Hypothalamus (tissue), 51 donors: Measurements from ENCODE around the gene ST6GALNAC3.

Experiments used
- DNase-seq, 51 donors: peaks; one replicate each; lab custom pipeline; 2025; lab: John Stamatoyannopoulos, UW

The ST6GALNAC3 gene

DNA sequence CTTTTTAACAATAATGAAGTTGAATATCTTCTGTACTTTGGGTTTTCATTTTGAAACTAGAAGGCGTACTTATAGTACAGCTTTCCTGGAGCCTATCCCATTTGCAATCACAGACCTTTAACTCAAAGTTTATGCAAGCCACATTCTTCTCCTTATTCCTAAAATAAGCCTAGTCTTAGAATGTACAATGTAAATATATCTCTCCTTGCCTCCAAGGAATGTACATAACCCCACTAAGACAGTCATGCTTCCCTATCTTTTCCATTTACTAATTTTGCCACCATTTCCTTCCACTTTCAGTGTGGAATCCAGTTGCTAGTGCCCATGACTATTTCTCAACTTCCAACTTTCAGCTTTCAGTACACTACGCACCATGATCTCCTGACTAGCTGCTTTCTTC, 327.6 kb downstream of the ST6GALNAC3 start:
- DNase-seq: no peak

DNA sequence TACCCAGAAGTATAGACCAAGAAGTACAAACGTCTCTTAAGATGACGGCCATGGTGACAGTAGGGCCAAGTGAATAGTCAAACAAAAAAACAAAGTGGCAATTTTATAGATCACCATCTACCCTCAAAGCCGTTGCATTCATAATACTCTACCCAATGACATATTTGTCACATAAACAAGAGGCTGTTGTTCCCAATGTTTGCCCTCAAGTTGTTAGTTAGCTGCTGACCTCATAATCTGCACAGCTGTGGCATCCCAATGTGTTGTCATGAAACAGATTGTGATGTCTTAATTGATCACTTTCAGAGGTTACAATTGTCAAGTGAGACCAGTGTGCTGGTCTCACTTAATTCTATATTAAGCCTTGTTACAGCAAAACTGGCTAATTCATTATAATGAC, 333.8 kb downstream of the ST6GALNAC3 start:
- DNase-seq: peak in 2 of 51 donors; percentile 12 to 21

DNA sequence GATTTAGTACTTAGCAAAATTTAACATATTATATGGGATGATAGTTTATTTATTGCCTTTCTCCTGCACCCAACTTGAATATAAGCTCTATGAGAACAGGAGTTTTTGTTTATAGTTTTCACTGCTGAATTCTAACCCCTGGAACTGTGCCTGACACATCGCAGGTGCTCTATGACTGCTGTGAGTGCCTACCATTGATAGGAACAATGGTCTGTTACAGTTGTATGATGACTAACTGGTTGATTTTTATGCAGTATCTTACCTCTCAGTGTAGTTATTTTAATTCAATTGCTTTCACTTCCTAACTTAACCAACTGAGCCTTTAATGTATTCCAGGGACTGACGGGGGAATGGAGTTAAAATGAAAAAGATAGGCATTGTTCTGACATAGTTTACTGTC, 336.0 kb downstream of the ST6GALNAC3 start:
- no peak for DNase-seq

DNA sequence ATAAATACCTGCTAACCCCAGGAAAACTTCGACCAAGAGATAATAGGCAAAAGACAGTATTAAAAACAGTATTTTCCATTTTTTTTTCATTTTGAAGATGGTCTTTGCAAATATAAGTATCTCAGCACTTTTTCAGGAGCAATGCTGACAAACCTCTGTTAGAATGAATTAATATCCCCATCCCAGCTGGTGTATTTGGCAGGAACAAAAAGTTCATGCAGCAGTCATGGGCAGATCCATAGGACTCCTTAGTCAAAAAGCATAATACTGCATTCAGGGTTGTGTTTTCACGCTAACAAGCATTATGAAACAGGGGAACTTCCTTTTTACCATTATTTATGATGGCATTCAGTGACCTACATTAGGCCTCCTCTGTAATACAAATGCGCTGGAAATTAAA, 344.0 kb downstream of the ST6GALNAC3 start:
- DNase-seq: no peak

DNA sequence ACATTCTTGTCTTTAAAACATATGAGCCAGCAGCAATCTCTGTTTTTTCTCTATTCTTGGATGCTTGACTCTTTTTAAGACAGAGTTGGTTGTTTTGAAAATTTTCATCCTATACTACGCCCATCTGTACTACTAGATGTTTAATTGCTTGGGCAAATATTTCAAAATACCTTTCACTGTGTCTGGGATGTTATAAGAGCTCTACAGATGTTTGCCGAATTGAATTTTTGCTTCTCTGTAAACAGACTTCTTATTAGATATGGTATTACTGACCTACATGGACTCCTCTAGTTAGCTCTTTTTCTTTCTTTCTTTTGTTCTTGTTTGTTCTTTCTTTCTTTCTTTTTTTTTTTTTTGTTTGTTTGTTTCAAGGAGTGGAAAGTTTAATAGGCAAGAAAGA, 345.1 kb downstream of the ST6GALNAC3 start:
- DNase-seq: no peak

DNA sequence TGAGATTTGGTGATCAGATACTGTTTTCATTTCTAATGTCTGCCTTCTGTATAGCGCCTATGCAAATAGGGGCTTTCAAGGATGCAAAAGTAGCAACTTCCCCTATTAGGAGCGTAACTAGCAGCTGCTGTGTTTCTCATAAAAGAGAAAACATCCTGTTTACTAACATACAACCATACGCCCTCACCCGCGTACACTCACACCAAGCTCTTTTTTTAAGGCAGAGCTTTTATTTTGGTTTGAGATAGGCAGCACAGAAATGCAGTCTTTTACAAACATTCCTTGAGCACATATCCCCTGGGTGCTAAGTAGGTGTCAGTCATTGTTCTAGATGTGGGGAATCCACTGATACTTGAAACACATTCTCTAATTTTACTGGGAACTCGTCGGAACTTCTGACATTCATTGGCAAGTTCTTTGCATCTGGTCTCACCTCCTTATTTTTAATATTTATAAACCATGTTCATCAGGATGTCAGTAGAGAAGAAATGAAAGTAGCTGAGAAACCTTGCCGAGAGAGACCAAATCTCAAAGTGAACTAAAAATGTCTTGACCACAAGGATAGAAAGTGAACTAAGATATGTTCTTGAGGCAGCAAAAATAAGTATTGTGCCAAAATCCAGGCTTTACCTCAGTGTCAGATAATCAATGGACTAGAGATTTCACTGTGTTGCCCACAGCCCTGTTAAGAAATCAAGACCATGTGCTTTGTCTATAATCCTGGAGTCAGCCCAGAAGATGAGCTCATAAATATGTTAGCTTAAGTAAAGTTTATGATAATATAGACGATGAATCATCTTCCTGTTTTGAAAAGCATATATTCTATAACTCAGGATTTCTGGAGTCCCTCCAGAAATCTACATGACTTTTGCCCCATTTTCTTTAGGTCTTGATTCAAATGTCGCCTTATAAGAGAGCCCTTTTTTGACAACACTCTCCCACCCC, 350.9 kb downstream of the ST6GALNAC3 start:
- no peak for DNase-seq

DNA sequence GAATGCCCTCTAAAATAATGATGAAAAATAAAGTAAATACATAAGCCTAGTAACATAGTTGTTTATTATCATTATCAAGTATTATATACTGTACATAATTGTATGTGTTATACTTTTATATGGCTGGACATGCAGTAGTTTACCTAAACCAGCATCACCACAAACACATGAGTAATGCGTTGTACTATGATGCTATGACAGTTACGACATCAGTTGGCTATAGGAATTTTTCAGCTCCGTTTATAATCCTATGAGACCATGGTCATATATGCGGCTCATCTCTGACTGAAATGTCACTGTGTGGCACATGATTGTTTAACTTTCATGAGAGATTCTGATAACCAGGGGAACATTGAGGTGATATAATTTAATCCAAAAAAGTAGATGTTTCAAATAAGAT, 352.1 kb downstream of the ST6GALNAC3 start:
- DNase-seq: no peak

DNA sequence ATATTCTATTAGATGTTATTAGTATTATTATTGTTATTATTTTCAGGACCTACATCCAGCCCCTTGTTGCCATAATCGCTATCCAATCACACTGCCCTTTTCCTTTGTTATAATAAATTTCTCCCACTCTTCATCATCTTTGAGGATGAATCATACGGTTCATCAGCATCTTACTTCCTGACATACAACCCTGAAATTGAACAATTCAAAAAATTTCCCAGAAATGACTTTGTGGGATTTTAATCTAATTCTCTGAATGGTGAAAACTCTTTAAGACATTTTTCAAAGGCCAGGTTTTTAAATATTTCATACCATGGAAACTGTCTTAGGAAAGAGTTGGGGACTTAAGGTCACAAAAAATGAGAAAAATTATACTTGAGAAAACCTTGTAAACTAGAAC, 353.5 kb downstream of the ST6GALNAC3 start:
- DNase-seq: no peak

DNA sequence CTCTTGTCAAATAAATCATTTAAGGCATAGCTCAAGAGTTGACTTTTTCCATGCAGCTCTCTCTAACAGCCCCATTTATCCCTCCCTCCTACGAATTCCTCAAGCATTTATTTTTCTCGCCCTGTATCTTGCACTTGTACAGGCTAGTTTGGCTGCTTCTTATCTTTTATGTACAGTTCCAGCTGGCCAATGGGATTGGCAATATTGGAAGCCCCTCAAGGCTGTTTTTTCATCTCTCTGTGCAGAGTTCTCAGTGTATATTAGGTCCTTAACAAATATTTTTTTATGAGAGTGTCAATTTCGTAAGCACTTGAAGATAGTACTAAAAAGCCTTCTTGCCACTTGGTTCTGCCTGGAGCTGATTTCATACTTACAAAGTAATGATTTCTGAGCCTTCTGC, 356.0 kb downstream of the ST6GALNAC3 start:
- DNase-seq: no peak

DNA sequence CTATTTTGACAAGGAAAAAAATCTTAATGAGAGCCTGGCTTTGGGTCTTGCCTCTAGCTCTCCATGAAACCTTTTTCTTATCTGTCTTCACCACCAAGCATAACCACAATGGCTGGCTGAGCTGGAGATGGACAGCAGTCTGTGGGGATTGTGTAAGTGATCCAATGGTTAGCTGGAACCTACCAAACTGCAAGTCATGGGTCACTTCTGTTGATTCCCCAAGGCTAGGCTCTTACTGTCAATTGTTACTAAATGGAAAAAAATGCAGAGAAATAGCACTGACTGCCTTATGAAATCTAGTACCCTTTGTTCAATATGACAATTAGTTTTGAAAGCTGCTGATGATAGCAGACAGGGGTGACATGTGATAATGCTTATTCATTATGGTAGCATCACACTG, 359.0 kb downstream of the ST6GALNAC3 start:
- no peak for DNase-seq

DNA sequence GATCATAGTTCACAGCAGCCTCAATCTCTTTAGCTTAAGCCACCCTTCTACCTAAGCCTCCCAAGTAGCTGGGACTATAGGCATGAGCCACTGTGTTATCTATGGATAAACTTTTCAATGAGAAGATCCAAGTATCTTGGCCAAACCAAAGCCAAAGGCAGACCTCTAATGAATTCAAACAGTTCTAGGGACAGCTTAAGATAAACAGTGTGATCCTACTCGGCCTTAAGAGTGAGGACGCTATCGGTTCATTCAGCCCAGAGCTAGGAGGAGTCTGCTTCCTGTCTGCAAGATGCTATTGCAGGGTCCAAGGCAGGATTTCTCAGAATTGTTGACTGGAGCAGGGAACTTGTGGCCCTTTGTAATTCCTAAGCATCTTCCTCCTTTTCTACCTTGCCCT, 368.7 kb downstream of the ST6GALNAC3 start:
- DNase-seq: no peak

DNA sequence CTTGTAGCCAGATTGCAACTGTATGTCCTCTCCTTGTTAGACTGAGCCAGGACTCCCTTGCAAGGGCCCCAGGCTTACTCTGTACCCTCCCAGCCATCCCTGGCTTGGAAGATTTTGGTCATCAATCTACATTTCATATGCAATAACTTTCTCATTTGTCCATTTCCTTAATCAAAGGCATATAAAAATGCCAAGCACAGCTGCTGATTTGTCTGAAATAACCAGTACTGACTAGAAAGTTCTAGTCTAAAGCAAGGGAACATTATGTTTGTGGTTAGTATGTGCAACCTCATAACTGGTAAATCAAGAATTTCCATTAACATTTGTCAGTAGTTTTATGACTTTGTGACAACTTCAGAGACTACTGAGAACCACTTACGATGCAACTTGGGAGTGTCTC, 370.2 kb downstream of the ST6GALNAC3 start:
- DNase-seq: no peak

DNA sequence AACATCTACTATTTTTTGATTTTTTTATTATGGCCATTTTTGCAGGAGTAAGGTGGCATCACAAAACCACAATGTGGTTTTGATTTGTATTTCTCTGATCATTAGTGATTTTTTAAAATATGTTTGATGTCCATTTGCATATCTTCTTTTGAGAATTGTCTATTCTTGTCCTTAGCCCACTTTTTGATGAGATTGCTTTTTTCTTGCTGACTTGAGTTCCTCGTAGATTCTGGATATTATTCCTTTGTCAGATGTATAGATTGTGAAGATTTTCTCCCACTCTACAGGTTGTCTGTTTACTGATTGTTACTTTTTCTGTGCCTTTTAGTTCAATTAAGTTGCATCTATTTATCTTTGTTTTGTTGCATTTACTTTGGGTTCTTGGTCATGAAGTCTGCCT, 375.7 kb downstream of the ST6GALNAC3 start:
- no peak for DNase-seq

DNA sequence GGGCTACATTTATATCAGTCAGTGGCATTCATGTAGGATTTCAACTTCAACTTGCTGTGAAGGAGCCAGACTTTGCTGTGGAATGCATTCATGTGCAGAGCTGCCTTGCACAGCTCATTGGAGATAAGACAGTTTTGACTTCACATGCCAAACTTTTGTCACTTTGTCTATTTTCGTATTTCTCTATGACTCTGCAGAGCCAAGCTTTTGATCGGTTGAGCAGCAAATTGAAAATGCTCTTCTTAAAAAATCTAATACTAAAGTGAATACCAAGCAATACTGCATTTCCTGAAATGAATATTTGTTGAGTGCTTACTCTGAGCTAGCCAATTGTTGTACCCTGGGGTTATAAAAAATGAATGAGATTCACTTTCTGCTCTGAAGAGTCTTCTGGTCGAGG, 388.7 kb downstream of the ST6GALNAC3 start:
- DNase-seq: no peak

DNA sequence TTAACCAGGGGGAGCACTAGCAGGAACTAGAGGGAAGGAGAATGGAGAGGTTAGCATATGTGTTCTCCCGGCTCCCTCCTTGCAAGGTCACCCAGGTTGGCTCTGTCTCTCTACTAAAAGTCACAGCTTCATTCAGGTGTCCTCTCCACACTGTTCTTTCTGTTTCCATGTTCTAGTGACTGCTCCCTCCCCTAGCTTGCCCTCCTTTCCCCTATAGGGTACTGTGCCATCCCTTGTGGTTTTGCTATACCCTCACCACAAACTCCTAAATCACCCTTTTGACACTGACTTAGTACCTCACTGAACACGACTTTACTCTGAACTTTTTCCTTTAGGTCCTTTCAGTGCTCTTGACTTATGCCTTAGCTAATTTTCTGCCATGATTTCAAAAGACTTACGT, 389.3 kb downstream of the ST6GALNAC3 start:
- DNase-seq: no peak

DNA sequence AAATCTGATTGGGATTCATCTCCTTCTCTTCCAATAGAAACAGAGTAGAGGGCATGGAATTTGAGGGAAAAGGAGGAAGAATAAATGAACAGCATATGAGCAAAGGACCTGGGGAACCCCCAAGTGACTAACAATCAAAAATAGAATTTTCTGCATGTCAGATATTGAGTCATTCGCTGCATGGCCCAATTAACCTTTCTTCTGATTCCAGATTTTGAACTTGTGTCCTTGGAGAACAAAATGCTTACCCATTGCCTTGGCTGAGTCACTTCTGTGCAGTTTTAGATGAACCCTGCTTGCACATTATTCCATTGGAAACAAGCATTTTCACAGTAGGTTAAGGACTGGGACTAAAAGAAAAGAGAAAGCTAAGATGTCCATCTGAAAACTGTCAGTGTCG, 390.5 kb downstream of the ST6GALNAC3 start:
- DNase-seq: no peak

DNA sequence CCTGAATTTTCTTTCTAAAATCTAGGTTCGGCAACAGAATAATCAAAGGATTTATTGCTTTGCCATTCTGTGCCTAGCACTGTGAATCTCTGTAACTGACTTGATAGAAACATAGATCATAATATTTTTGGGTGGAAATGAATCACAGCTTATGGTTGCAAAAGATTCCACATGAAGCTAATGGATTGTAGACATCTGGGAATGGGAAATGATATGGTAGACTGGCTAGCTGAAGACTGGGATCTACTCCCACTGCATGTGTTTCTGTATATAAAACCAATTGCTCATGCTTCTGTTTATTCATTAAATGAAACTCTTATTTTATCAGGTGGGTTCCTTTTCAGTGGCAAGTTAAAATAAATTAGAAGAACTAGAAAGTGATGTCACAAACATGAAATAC, 395.6 kb downstream of the ST6GALNAC3 start:
- DNase-seq: no peak

DNA sequence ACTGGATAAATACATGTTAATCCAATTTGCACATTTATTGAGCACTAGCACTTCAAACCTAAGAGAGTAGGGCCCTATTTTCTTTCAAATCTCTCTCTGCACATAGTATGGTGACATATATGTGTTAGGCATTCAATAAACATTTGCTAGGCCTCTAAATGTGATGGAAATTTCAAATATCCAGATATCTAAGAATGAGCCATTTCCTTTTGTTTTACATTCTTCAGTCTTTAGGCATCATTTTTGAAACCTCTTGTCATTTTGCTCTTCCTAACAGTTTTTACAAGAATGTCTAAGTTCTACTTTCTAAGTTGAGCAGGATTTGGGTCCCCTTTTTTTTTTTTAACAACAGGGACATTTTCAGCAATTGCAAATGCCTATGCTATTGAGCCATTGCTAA, 397.0 kb downstream of the ST6GALNAC3 start:
- DNase-seq: no peak

DNA sequence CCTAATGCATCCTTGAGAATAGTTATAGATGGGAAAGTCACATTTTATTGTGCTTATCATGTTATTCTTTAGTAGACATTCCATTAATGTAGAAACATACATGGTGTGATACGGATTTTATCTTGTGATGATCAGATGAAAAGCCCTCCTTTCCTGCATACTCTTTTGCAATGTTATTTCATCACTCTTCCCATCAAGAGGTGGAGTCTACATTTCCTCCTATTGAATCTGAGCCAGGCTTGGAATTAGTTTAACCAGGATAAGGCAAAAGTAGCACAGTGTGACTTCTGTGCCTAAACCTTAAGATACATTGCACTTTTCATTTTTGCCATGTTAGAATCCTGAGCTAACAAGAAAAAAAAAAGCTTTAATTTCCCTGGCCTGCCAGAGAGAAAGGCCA, 399.0 kb downstream of the ST6GALNAC3 start:
- no peak for DNase-seq

DNA sequence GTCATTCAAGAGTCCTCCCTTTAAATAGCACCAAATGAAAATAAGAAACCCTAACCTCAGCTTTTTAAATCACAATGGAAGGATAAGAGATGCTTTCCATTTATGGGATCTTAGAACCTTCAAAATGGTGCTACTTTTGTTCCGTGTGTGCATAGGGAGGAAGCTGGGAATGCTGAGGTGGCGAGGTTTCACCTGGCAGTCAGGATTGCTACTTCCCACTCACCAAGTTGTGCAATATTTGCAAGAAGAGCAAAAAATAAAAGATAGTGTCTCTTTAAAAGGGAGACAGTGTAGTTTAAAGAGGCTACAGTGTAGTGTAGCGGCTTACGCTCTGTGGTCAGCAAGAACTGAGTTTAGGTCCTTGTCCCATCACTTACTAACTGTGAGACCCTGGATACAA, 400.4 kb downstream of the ST6GALNAC3 start:
- DNase-seq: no peak

DNA sequence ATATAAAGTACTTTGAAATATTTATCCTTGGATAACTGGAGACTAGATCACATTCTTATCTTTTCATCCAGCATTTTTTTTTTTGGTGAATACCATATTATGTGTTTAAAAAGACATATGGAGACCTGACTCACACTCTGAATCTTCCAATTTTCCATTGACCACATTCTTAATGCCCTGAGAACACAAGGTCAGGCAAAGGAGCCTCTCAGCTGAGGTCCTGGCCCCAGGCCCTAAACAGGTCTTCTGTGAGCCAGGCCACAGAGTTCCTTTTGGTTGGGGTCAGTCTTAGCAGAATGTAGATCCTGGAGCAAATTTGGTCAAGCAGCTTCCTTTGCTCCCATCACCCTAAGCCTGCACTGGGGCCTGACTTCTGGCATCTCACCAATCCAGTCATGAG, 402.6 kb downstream of the ST6GALNAC3 start:
- DNase-seq: no peak

DNA sequence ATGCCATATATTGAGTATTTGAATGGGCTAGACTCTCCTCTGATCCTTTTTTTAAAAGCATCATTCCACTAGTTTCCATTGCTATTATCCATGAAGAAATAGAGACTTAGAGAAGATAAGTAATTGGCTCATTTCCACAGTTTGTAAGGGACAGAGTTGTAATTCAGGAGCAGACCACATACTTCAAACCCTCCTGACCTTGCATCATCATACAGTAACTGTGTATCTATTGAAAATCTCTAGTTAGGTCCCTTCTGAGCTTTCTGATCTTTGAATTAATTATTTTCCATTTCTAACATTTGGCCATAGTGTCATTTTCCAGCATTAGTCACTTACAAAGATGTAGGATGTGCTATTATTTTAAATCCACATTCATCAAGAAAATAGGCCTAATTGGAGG, 406.3 kb downstream of the ST6GALNAC3 start:
- DNase-seq: no peak

DNA sequence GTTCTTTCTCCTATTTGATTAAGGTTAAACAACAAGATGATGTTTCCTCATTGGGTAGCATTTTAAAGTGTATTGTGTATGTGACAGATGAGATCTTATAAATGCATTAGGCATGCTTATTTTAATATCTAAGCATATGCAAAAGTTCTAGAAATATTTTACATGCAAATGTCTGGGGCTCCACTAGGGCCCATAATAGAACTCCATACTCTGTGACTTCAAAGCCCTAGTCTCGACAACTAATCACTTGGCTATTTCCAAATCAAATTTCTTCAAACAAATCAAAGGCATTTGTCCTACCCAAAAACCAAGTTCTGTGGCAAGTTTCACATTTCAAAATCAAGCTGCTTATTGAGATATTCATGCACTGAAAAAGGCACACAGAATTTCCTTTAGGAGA, 407.1 kb downstream of the ST6GALNAC3 start:
- DNase-seq: no peak
